Pancreas (tissue), 10 donors: ENCODE results near the gene HS3ST1. TPM values are rescaled to one million over a fixed set of nuclear protein-coding genes. Genes with fewer than 3 reads are reported as not detected.

Source experiments
- ATAC-seq, 4 donors: fragments of 200-7000 bp; cut with Tn5 transposase; one replicate each; pipeline versions ENCODE4 v1.8.0 to v1.9.1; 2020; ENCODE audit warnings: mild to moderate bottlenecking in 4 of 4, moderate library complexity in 4 of 4
- DNase-seq, 6 donors: peaks; one replicate each; pipeline ENCODE4 v3.0.0-alpha.2; 2020
- FAIRE-seq: peaks from 2 replicates; lab custom pipeline; 2012; peaks lifted over from hg19 to GRCh38; lab: Jason Lieb, UNC
- H3K27ac ChIP-seq, 4 donors: fragments of 200-600 bp; sonication (generic); 1 replicate in 3 of 4; 2 replicates in 1 of 4; pipeline versions ENCODE4 v1.5.0 to v1.8.0; 2020
- H3K27me3 ChIP-seq, 4 donors: fragments of 200-600 bp; one replicate each; pipeline ENCODE4 v1.8.0; 2021
- H3K36me3 ChIP-seq, 3 donors: fragments of 200-600 bp; sonication (generic) in 1 of 3; one replicate each; pipeline versions ENCODE4 v1.5.0 to v1.8.0; 2020 to 2021
- H3K4me1 ChIP-seq, 3 donors: fragments of 200-600 bp; one replicate each; pipeline ENCODE4 v1.8.0; 2021
- H3K4me3 ChIP-seq, 4 donors: fragments of 200-600 bp; sonication (generic) in 2 of 4; one replicate each; pipeline versions ENCODE4 v1.5.0 to v1.8.0; 2020 to 2021
- H3K9me3 ChIP-seq, 4 donors: fragments of 200-600 bp; one replicate each; pipeline ENCODE4 v1.8.0; 2021
- CTCF ChIP-seq, 4 donors: fragments of 200-600 bp; sonication (generic) in 3 of 4; IDR thresholded peaks; one replicate each; pipeline versions ENCODE4 v1.5.0 to v1.8.0; 2021; ENCODE audit warnings: antibody characterized with exemption in 4 of 4
- WGBS, 2 donors: extraction: QIAGEN DNeasy Blood & Tissue Kit; methylation state at CpG; one replicate each; pipeline ENCODE4 v1.1.7; 2013; 5-methylcytosine and 5-hydroxymethylcytosine counted together
- intact Hi-C, 3 donors: fragments of 100-400 bp; cut with DNase I; formaldehyde crosslinking; loops; one replicate each; pipeline versions ENCODE4 v1.11.1 to v1.14.2; 2022
- polyA plus RNA-seq, 2 donors: library from polyadenylated mRNA; stranded (reverse); fragments of 200-250 nt; gene quantifications; one replicate each; pipeline ENCODE4 v1.2.3, GENCODE V29; 2013
- total RNA-seq, 6 donors: library from RNA; stranded (reverse); fragmentation: NEBNext Ultra II Directional in 4 of 6; extraction: Animal tissue kit (Norgen Biotek cat#: 25700) in 4 of 6; gene quantifications; one replicate each; pipeline versions ENCODE4 v1.2.1 to v1.2.4, GENCODE V29; 2021 to 2023
- donor health status: healthy with polysubstance abuse.
- donor health status: DM: no; HTN: no; CAD: no; lungs with moderate emphysema.
- donor health status: DM: no; HTN: no; CAD: no.
- donor health status: control.
- donor health status: control.
- donor health status: Bipolar disorder and iron deficiency.
- donor health status: DM: yes; HTN: yes; CAD: no.
- donor health status: DM: no; HTN: no; CAD: no.
- donor health status: DM: no; HTN: no; CAD: no.
- donor health status: DM: yes; HTN: yes; CAD: no.

Gene HS3ST1
- total and polyA plus RNA-seq, 8 donors = 0.16 to 2.1 (median 0.49) TPM

GRCh38 chr4:11424856-11425255 lies 3.8 kb downstream of the HS3ST1 start:
- H3K4me3 ChIP-seq = no peak overlapping the region
- TF ChIP-seq CTCF (IDR thresholded peaks at IDR 0.05) = no peak
- H3K27ac ChIP-seq = no peak overlapping the region
- H3K27me3 ChIP-seq = peaks cover 0 to 5% (median 0%) of the 10 kb centered on the region in 4 donors
- H3K9me3 ChIP-seq = no peaks in the 10 kb centered on the region
- no peaks in the 10 kb centered on the region for H3K4me1 ChIP-seq
- ATAC-seq (no peak), DNase-seq (no peak), FAIRE-seq (no peak)
- WGBS, 2 donors = 49 to 72% methylated on average over 5 of the region's 5 CpGs
- intact Hi-C loops = no loop called here
- H3K36me3 ChIP-seq = no peaks in the 10 kb centered on the region

- Histone ChIP-seq H3K9me3 (no peaks in the 10 kb centered on the region), H3K27me3 (peaks cover 0 to 5% (median 0%) of the 10 kb centered on the region in 4 donors), H3K4me3 (no peak overlapping the region), H3K27ac (no peak overlapping the region), H3K4me1 (no peaks in the 10 kb centered on the region), H3K36me3 (no peaks in the 10 kb centered on the region)
- 52 to 67% methylated on average over 4 of the region's 4 CpGs for WGBS, 2 donors
- ATAC-seq (no peak), DNase-seq (no peak), FAIRE-seq (no peak)
- no peak for TF ChIP-seq CTCF (IDR thresholded peaks at IDR 0.05)
- intact Hi-C loops = no loop called here
These were observed 4.7 kb downstream of the HS3ST1 start for GRCh38 chr4:11424000-11424399.

- Histone ChIP-seq H3K36me3 (no peaks in the 10 kb centered on the region), H3K27me3 (peaks cover 0 to 5% (median 0%) of the 10 kb centered on the region in 4 donors), H3K4me1 (no peaks in the 10 kb centered on the region), H3K27ac (no peak overlapping the region), H3K9me3 (no peaks in the 10 kb centered on the region), H3K4me3 (no peak overlapping the region)
- FAIRE-seq (no peak), DNase-seq (no peak), ATAC-seq (no peak)
- 58 to 67% methylated on average over 6 of the region's 6 CpGs for WGBS, 2 donors
- intact Hi-C loops = no loop called here
- no peak for TF ChIP-seq CTCF (IDR thresholded peaks at IDR 0.05)
These were observed 5.2 kb downstream of the HS3ST1 start for GRCh38 chr4:11423465-11423864.

GRCh38 chr4:11421116-11421515 lies 7.6 kb downstream of the HS3ST1 start:
- no peak overlapping the region for H3K27ac ChIP-seq
- no peak overlapping the region for H3K4me3 ChIP-seq
- 59 to 76% methylated on average over 3 of the region's 3 CpGs for WGBS, 2 donors
- no peaks in the 10 kb centered on the region for H3K9me3 ChIP-seq
- FAIRE-seq (no peak), ATAC-seq (no peak), DNase-seq (no peak)
- no peaks in the 10 kb centered on the region for H3K27me3 ChIP-seq
- TF ChIP-seq CTCF (IDR thresholded peaks at IDR 0.05) = no peak
- no peaks in the 10 kb centered on the region for H3K4me1 ChIP-seq
- H3K36me3 ChIP-seq = no peaks in the 10 kb centered on the region
- intact Hi-C loops = no loop called here

GRCh38 chr4:11420327-11420726 lies 8.4 kb downstream of the HS3ST1 start:
- no peak for FAIRE-seq
- Histone ChIP-seq H3K36me3 (no peaks in the 10 kb centered on the region), H3K27me3 (no peaks in the 10 kb centered on the region), H3K27ac (no peak overlapping the region), H3K4me3 (no peak overlapping the region), H3K9me3 (no peaks in the 10 kb centered on the region), H3K4me1 (no peaks in the 10 kb centered on the region)
- no peak for TF ChIP-seq CTCF (IDR thresholded peaks at IDR 0.05)
- 74 to 84% methylated on average over 8 of the region's 8 CpGs for WGBS, 2 donors
- DNase-seq = no peak
- no peak for ATAC-seq
- intact Hi-C loops = no loop called here
